HG03342 (cell line): Measurements from ENCODE around the gene PNPT1.
"Not testable (repeated sequence)": the region's sequence is repeated elsewhere in the genome, so short reads cannot be mapped to it uniquely, and the experiment has no call there.

ENCODE experiments used
- ATAC-seq: cut with Tn5 transposase; IDR thresholded peaks from one replicate; pipeline ENCODE4 v1.9.1; 2021; ENCODE audit warnings: mild to moderate bottlenecking, moderate library complexity; ENCODE audit not compliant: unreplicated experiment

The PNPT1 gene

DNA sequence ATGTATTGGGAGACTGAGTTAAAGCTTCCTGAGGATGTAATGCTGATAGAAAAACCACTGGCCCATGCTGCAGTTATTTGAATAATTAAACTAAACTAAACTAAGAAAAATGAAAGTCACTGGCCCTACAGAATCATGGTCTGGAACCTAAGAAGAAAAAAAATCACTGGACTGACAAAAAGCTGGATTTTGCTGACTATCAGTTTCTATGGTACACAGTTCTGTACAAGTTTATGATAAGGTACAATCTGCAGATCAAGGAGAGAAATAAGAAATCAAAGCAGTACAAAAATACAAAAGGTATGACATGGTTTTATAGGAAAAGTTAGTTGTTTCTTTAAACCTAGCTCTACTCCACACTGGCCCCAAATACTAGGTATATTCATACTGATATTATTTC lies 91.8 kb downstream of the PNPT1 start:
- ATAC-seq: no peak

- no peak for ATAC-seq
Observed at GRCh38 chr2:55598056-55598795, 95.4 kb downstream of the PNPT1 start.

DNA sequence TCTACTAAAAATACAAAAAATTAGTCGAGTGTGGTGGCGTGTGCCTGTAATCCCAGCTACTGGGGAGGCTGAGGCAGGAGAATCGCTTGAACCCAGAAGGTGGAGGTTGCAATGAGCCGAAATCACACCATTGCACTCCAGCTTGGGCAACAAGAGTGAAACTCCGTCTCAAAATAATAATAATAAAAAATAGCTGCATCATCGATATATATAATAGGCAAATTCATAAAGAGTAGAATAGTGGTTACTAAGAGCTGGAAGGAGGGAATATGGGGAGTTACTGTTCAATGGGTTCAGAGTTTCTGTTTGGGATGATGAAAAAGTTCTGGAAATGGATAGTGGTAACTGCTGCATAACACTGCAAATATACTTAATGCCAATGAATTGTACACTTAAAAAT lies 96.8 kb downstream of the PNPT1 start:
- ATAC-seq: not testable (repeated sequence)

DNA sequence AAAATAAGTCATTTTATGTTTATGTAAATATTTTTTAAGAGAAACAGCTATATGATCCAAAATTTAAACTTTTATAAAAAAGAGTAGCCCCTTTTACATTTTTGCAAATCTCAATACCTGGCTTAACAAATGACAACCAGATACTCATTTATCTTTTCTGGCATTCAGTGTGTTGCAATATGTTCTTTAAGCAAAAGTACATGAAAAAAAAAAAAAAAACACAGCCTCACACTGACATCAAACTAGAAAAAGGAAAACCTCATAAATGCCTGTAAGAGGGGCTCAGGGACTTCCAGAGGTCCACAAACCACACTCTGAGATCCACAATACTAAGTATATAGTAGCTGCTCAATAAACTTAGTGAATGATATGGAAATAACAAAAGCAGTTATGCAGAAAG lies 98.1 kb downstream of the PNPT1 start:
- ATAC-seq: no peak

- ATAC-seq: no peak
Observed at GRCh38 chr2:55592130-55592529, 101.5 kb downstream of the PNPT1 start.

- peak; percentile 82 for ATAC-seq
Observed at GRCh38 chr2:55590810-55591440, 102.7 kb downstream of the PNPT1 start.

DNA sequence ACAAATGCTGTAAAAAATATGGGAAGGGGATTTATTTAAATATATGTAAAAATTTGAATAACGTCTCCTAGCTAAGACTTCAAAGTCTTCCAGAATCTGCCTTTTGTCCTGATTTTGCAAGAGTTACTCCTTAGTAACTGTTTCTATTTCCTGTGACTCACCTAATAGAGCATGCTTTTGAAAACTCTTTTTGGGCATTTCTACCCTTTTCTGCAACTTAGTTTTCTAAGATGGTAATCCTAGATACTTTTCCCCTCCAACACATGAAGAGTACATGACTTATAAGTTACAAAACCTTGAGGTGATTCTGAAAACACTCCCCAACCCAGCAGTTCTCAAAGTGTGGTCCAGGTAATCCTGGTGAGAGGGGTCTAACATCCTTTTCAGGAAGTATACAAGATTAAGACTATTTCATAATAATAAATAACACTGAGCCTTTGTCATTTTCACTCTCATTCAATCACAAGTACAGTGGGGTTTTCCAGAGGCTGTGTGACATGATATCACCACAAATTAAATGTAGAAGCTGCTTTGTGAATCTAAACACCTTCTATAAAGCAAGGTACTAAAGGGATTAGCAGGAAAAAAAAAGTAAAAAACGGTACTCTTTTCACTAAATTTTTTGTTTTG lies 108.1 kb downstream of the PNPT1 start:
- no peak for ATAC-seq
